ENCODE data around the gene TAX1BP1. TPM values are rescaled to one million over a fixed set of nuclear protein-coding genes. Genes with fewer than 3 reads are reported as not detected.

The TAX1BP1 gene
- total and polyA plus RNA-seq, 9 donors = 69.3 to 106 (median 83.7) TPM

GRCh38 chr7:27788437-27788836 is 48.5 kb downstream of the TAX1BP1 start:
- no peak for DNase-seq
- no peaks in the 10 kb centered on the region for H3K36me3 ChIP-seq
- intact Hi-C loops (cut with DNase I) = no loop called here
- no peaks in the 10 kb centered on the region for H3K9me3 ChIP-seq
- no peak overlapping the region for H3K27ac ChIP-seq
- no peaks in the 10 kb centered on the region for H3K4me1 ChIP-seq (ENCODE audit: insufficient read depth)
- no peak for TF ChIP-seq POLR2A (IDR thresholded peaks at IDR 0.05)
- no peak for TF ChIP-seq CTCF (IDR thresholded peaks at IDR 0.05)
- no peak for TF ChIP-seq EP300 (IDR thresholded peaks at IDR 0.05)
- no peak overlapping the region for H3K4me3 ChIP-seq
- no peaks in the 10 kb centered on the region for H3K27me3 ChIP-seq

DNA sequence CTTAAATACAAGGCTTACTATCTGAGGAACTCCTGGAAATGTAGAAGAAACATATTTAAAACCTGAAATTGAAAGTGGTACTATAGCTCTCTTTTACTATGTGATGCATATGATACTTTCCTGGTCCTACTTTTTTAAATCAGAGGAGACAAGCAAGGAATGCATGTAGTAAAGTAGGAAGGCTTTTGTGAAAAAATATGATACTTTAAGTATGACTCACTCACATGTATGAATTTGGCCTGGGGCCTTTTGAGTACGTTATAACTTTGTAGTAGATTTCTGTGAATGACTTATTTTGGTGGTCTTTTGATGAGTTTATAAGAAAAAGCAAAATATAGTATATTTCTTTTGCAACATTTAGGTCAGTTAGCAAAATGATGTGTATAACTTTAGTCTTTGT is 53.8 kb downstream of the TAX1BP1 start:
- Histone ChIP-seq H3K4me1 (ENCODE audit: insufficient read depth) (no peaks in the 10 kb centered on the region), H3K27me3 (no peaks in the 10 kb centered on the region), H3K9me3 (no peaks in the 10 kb centered on the region), H3K36me3 (no peaks in the 10 kb centered on the region), H3K27ac (no peak overlapping the region), H3K4me3 (no peak overlapping the region)
- 49 to 64% (median 55%) methylated on average over 1 of the region's 1 CpG for WGBS, 3 donors
- intact Hi-C loops (cut with DNase I) = no loop called here
- DNase-seq = no peak
- TF ChIP-seq CTCF (IDR thresholded peaks at IDR 0.05) = no peak
- TF ChIP-seq EP300 (IDR thresholded peaks at IDR 0.05) = no peak
- TF ChIP-seq POLR2A (IDR thresholded peaks at IDR 0.05) = no peak

- WGBS, 3 donors = 93 to 98% (median 98%) methylated on average over 1 of the region's 1 CpG
- H3K36me3 ChIP-seq = no peaks in the 10 kb centered on the region
- intact Hi-C loops (cut with DNase I) = no loop called here
These were observed 56.0 kb downstream of the TAX1BP1 start for GRCh38 chr7:27795977-27796376.

DNA sequence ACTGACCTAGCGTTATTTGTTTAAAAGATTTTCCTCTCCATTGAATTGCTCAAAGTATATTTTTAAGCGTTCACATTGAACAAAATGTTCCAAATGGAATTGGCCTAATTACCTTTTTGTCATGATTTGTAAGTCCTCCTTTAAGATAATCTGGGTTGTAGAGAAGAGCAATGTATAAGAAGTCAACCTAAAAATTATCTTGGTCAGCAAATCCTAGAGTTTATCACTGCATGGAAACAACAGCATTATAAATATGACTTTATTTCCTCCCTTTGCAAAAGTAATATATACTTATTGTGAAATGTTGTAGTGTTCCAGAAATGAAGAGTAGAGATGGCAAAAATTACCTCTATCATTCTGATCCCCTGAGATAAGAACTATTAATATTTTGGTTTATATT is 59.2 kb downstream of the TAX1BP1 start:
- intact Hi-C loops (cut with DNase I) = no loop called here
- no peak for DNase-seq
- Histone ChIP-seq H3K27me3 (no peaks in the 10 kb centered on the region), H3K4me1 (ENCODE audit: insufficient read depth) (no peaks in the 10 kb centered on the region), H3K4me3 (no peak overlapping the region), H3K9me3 (no peaks in the 10 kb centered on the region), H3K27ac (no peak overlapping the region), H3K36me3 (no peaks in the 10 kb centered on the region)
- 95 to 98% (median 98%) methylated on average over 2 of the region's 2 CpGs for WGBS, 3 donors
- TF ChIP-seq EP300 (IDR thresholded peaks at IDR 0.05) (no peak), CTCF (IDR thresholded peaks at IDR 0.05) (no peak), POLR2A (IDR thresholded peaks at IDR 0.05) (no peak)

More at GRCh38 chr7:27795977-27796376, 56.0 kb downstream of the TAX1BP1 start:
- H3K9me3 ChIP-seq = no peaks in the 10 kb centered on the region
- no peak for DNase-seq
- TF ChIP-seq POLR2A (IDR thresholded peaks at IDR 0.05) = no peak
- TF ChIP-seq CTCF (IDR thresholded peaks at IDR 0.05) = no peak
- TF ChIP-seq EP300 (IDR thresholded peaks at IDR 0.05) = no peak
- H3K27me3 ChIP-seq = no peaks in the 10 kb centered on the region
- no peaks in the 10 kb centered on the region for H3K4me1 ChIP-seq (ENCODE audit: insufficient read depth)
- H3K27ac ChIP-seq = no peak overlapping the region
- H3K4me3 ChIP-seq = no peak overlapping the region

- Histone ChIP-seq H3K27me3 (no peaks in the 10 kb centered on the region), H3K4me1 (ENCODE audit: insufficient read depth) (no peaks in the 10 kb centered on the region), H3K9me3 (no peaks in the 10 kb centered on the region), H3K4me3 (no peak overlapping the region), H3K27ac (no peak overlapping the region), H3K36me3 (no peaks in the 10 kb centered on the region)
- no peak for TF ChIP-seq CTCF (IDR thresholded peaks at IDR 0.05)
- TF ChIP-seq EP300 (IDR thresholded peaks at IDR 0.05) = no peak
- no peak for TF ChIP-seq POLR2A (IDR thresholded peaks at IDR 0.05)
- intact Hi-C loops (cut with DNase I) = no loop called here
- no peak for DNase-seq
- WGBS, 3 donors = 77 to 86% (median 80%) methylated on average over 2 of the region's 2 CpGs
These were observed 63.0 kb downstream of the TAX1BP1 start for GRCh38 chr7:27802999-27803398.
